Esophagus muscularis mucosa (tissue), 3 donors: ENCODE measurements around the gene NTN1.

Experiments
- POLR2A ChIP-seq: fragments of 450-650 bp; IDR thresholded peaks from one replicate; pipeline ENCODE4 v1.6.1; 2017; ENCODE audit warnings: antibody characterized with exemption, moderate library complexity, mild to moderate bottlenecking, low read depth
- TF ChIP-seq, protein P1 (sequence below), 3 experiments: fragments of 200-600 bp in 2 of 3; fragments of 450-650 bp in 1 of 3; sonication (generic) in 2 of 3; IDR thresholded peaks; one replicate each; pipeline ENCODE4 v1.5.1; 2017 to 2019; ENCODE audit warnings: antibody characterized with exemption in 3 of 3, mild to moderate bottlenecking in 2 of 3, moderate library complexity in 1 of 3

DNA sequence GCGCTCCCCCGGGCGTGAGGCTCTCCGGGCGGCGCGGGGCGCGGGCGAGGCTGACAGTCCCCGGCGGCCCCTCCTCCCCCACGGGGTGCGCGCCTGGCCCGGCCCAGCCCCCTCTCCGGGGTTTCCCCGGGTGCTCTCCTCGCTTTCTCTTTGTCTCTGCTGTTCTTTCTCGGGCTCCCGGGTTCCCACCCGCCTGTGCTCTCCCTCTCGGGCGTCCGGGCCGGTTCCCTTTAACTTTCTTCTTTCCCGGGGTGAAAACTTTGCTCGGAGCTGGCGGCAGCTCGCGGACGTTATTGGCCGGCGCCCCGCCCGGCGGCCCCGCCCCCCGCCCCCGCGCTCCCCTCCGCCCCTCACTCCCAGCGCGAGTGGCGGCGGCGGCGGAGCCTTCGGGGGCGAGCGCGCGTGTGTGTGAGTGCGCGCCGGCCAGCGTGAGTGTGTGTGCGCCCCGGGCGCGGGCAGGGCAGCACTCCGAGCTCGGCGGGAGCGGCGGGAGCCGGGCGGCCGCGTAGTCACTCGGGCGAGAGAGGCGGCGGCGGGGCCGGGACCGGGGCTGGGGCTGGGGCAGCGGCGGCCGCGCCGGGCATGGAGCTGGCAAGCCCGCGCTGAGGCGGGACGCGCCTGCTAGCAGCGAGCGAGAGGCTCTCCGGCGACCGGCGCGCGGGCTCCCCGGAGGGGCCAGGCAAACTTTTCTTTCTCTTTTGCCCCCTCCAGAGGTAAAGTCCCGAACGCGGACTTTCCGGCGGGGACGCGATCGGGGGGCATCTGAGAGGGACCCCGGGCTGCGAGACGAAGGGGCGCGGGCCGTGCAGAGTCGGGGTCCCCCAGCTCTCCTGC is at the start of gene NTN1:
- TF ChIP-seq POLR2A: no peak
- TF ChIP-seq, protein P1, sequence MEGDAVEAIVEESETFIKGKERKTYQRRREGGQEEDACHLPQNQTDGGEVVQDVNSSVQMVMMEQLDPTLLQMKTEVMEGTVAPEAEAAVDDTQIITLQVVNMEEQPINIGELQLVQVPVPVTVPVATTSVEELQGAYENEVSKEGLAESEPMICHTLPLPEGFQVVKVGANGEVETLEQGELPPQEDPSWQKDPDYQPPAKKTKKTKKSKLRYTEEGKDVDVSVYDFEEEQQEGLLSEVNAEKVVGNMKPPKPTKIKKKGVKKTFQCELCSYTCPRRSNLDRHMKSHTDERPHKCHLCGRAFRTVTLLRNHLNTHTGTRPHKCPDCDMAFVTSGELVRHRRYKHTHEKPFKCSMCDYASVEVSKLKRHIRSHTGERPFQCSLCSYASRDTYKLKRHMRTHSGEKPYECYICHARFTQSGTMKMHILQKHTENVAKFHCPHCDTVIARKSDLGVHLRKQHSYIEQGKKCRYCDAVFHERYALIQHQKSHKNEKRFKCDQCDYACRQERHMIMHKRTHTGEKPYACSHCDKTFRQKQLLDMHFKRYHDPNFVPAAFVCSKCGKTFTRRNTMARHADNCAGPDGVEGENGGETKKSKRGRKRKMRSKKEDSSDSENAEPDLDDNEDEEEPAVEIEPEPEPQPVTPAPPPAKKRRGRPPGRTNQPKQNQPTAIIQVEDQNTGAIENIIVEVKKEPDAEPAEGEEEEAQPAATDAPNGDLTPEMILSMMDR (IDR thresholded peaks at IDR 0.05): no peak
